Measurements from ENCODE around the gene PRPF40B. TPM values are rescaled to one million over a fixed set of nuclear protein-coding genes. Genes with fewer than 3 reads are reported as not detected.
"Not testable (repeated sequence)": the region's sequence is repeated elsewhere in the genome, so short reads cannot be mapped to it uniquely, and the experiment has no call there.

PRPF40B gene
- total RNA-seq, 2 experiments from 2014 or later = 9.3 to 11.4 TPM

DNA sequence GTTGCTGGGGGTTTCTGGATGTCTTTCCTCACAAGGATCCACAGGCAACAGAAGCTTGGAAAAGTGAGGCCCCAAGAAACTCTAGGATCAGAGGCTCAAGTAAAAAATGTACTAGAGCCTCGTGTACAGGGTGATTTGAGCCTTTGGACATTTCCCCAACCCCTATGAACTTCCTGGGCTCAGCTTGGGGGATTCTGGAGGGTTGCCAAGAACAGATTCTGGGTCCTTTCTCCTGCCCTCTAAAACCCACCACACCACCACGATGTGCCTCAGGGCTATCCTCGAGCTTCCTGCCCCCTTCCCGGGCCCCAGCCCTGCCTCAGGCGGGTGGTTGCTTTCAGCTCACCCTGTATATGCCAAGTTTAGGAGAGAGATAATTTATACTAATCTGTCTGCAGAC is 18.5 kb upstream of the PRPF40B start:
- ChIA-PET POLR2A (no interaction called here), CTCF (interaction anchor here (0.7 kb wide), 1 partner anchor 24 kb away, joined by 3 read pairs; no protein-coding TSS in a partner anchor)

DNA sequence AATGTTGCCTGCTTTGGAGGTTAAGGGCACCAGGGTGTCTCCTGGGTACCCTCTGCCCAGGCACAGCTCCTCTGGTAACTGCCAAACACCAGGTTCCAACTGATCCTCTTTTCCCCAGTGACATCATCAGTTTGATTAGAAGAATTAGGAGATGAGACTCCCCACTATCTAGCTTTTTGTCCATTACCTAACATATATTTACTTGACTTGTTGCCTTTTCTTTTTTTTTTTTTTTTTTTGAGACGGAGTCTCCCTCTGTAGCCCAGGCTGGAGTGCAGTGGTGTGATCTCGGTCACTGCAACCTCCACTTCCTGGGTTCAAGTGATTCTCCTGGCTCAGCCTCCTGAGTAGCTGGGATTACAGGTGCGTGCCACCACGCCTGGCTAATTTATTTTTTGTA is 17.8 kb upstream of the PRPF40B start, which contains the start of gene FAM186B:
Gene FAM186B (minus strand): TSS at position 101 of the 400 bp plus-strand sequence. CDS start 162 bp downstream, outside the sequence.
- POLR2A ChIA-PET = not testable (repeated sequence)
- CTCF ChIA-PET = interaction anchor here (0.7 kb wide), 1 partner anchor 23 kb away, joined by 3 read pairs; no protein-coding TSS in a partner anchor

DNA sequence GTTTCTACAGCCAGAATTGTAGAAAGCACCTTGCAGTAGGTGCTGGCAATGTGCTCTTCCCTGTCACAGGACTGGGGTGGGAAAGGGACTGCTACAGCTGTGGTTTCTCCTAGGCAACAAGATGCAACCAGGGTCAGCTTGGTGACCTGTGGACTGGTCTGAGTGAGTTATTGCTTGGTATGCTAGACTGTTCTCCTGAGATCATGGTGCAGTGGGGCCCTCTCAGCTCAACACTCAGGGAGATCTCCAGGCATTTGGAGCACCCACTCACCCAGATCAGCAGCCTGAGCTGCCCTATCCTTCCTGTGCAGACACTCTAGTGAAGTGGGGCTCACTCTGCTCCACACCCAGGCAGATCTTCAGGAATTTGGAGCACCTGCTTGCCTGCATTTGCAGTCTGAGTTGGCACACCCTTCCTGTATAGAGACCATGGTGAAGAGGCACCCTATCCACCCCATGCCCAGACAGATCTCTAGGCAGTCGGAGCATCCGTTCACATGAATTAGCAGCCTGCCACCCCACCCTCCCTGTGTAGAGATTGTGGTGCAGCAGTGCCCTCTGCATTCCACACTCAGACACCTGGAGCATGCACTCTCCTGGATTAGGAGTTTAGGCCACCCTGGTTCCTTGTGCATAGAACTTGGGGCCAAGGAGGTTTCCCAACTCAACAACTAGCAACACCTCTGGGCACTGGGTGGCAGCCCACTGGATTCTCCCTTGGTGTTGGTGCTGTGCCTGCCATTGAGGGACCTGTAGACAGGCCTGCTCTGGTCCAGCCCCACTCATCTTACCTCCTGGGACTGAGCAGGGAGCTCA is 14.1 kb upstream of the PRPF40B start:
- ChIA-PET POLR2A (no interaction called here), CTCF (interaction anchor here (0.6 to 0.8 kb wide), 2 partner anchors 236 to 503 kb away, joined by 3 to 4 read pairs; partner anchors contain the start of gene COX14)

- POLR2A ChIA-PET = no interaction called here
- CTCF ChIA-PET = interaction anchor here (0.6 kb wide), 2 partner anchors 237 to 360 kb away, joined by 3 to 4 read pairs; no protein-coding TSS in a partner anchor
These were observed 13.5 kb upstream of the PRPF40B start for GRCh38 chr12:49609875-49610154.

GRCh38 chr12:49610785-49611184 is 12.6 kb upstream of the PRPF40B start:
- CTCF ChIA-PET = not testable (repeated sequence)

GRCh38 chr12:49612210-49612609 is 11.2 kb upstream of the PRPF40B start:
- CTCF ChIA-PET = interaction anchor here (0.7 kb wide), 1 partner anchor 495 kb away, joined by 3 read pairs; no protein-coding TSS in a partner anchor
- POLR2A ChIA-PET = no interaction called here

More at GRCh38 chr12:49610785-49611184, 12.6 kb upstream of the PRPF40B start:
- POLR2A ChIA-PET = interaction anchor here (0.6 kb wide), 1 partner anchor 1080 kb away, joined by 4 read pairs; no protein-coding TSS in a partner anchor

- ChIA-PET POLR2A (no interaction called here), CTCF (interaction anchor here (0.7 kb wide), 1 partner anchor 1286 kb away, joined by 3 read pairs; no protein-coding TSS in a partner anchor)
These were observed 7.6 kb upstream of the PRPF40B start for GRCh38 chr12:49615725-49616124.

- ChIA-PET CTCF (interaction anchor here (1.6 kb wide), 1 partner anchor 15 kb away, joined by 4 read pairs; no protein-coding TSS in a partner anchor), POLR2A (no interaction called here)
These were observed 6.7 kb upstream of the PRPF40B start for GRCh38 chr12:49616533-49617219.

DNA sequence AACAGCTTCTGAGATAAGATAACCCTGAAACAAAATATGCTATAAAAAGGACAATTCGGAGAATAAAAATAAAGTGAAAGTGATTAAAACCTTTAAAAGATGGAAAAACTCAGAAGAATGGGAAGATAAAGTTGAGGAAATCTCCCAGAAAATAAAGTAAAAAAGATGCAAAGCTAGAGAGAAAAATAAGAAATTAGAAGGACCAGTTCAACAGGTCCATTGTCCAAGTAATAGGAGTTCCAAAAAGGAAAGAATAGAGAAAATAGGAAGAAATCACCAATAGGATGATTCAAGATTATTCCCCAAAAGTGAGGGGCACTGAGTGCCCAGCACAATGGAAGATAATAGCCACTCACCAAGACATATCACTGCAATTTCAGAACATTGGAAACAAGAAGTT is 4.8 kb upstream of the PRPF40B start:
- ChIA-PET CTCF (interaction anchor here (1.3 kb wide), 1 partner anchor 38 kb away, joined by 4 read pairs; no protein-coding TSS in a partner anchor), POLR2A (no interaction called here)

GRCh38 chr12:49619286-49619685 is 4.1 kb upstream of the PRPF40B start:
- POLR2A ChIA-PET = interaction anchor here (0.6 kb wide), 2 partner anchors 12 to 352 kb away, joined by 3 to 4 read pairs; no protein-coding TSS in a partner anchor
- CTCF ChIA-PET = interaction anchor here (1.3 kb wide), 1 partner anchor 38 kb away, joined by 4 read pairs; no protein-coding TSS in a partner anchor

DNA sequence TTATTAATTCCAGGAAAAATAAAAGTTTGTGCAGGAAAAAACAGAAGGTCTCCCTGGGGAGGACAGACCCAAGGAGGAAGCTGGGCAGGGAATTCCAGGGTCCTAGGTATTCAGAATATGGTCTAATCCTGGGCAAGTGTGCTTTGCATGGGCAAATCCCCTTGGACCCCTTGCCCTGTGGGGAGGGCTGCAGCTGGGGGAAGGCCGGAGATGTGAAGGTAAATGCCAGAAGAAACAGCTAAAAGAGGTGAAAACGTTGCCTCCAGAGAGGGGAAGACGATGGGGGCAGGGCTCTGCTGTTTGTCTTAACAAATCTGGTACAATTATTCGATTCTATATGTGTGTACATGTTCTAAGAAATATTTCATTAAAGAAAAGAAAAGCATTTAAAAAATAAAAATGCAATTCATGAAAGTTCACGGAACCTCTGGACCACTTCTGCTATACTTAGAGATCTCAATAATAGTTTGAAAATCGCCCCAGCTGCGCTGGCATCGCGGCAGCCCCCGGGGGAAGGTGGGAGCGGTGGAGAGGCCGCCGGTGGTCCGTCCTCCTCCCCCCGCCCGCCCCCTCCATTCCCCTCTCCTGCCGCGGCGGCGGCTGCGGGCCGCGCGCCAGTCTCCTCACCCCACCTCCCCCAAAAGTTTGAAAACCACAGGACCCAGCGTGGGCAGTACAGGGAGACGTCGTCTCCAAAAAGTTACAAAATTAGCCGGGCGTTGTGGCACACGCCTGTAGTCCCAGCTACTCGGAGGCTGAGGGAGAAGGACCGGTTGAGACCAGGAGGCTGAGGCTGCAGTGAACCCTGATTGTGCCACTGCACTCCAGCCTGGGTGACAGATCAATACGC is 1.5 kb upstream of the PRPF40B start:
- ChIA-PET POLR2A (interaction anchor here (1.1 kb wide), 1 partner anchor 41 kb away, joined by 5 read pairs; no protein-coding TSS in a partner anchor), CTCF (interaction anchor here (0.6 to 3.8 kb wide), 11 partner anchors 11 to 275 kb away, joined by 3 to 17 read pairs (median 3); no protein-coding TSS in a partner anchor)

DNA sequence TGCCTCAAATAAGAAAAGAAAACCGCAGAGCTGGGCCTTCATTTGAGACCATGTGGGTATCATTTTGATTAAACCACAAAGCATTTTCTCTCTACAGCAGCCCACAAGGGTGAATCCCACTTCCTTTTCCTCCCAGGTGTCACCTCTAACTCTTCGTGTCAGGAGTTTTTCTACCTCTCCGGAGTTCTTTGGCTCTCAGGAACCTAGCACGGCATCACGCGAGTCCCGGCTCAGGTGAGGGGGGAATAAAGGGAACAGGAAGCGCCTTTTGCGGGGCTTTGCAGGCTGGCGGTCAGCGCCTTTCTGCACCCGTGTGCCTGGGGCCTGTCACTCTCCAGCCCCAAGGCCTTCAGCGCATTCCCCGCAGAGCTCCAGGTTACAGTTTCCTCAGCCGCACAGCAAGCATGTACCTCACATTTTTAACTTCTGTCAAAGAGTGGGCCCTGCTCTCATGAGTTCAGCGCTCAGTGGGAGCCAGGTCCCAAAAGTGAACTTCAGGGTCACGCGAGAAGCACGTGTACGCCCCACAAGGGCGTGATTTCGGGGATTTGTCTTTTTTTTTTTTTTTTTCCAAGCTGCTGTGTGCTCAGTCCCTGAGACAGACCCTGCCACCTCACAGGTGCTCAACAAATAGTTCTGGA is 740 bp upstream of the PRPF40B start:
- ChIA-PET POLR2A (interaction anchor here (0.6 to 1.4 kb wide), 7 partner anchors 40 to 462 kb away, joined by 3 to 5 read pairs (median 4); no protein-coding TSS in a partner anchor), CTCF (interaction anchor here (0.6 to 3.8 kb wide), 18 partner anchors 10 to 275 kb away, joined by 3 to 17 read pairs (median 3); partner anchors contain the start of gene TMBIM6)

DNA sequence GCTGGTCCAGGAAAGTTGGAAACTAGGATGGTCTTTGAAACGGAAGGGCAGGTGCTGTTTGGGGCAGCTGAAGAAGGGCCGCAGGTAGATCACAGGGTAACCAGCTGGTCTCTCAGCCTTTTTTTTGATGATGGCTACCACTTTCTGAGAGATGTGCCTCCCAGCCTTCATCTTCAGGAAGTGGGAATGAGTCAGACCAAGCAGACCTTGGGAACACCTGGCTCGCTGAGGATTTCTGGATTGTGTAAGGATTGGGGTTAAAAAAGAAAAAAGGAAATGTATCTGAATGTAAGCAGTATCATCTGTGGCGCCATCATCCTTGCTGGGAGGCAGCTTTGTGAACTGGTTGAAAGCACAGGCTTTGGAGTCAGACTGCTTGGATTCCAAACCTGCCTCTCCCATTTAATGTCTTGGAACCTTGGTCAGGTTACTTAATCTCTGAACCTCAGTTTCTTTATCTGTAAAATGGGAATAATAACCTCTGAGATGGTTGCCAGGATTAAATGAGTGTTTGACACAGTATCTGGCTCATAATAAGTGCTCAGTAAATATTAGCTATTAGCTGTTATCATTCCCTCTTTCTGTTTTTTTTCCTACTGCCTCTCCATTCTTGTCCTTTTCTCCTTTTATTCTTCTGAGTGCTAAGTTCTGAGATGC is 1.7 kb downstream of the PRPF40B start:
- POLR2A ChIA-PET = interaction anchor here (1.1 kb wide), 1 partner anchor 116 kb away, joined by 7 read pairs; the partner anchor contains the start of gene TMBIM6
- CTCF ChIA-PET = interaction anchor here (0.7 to 1.6 kb wide), 4 partner anchors 13 to 582 kb away, joined by 3 to 5 read pairs (median 4); partner anchors contain the start of gene FMNL3

DNA sequence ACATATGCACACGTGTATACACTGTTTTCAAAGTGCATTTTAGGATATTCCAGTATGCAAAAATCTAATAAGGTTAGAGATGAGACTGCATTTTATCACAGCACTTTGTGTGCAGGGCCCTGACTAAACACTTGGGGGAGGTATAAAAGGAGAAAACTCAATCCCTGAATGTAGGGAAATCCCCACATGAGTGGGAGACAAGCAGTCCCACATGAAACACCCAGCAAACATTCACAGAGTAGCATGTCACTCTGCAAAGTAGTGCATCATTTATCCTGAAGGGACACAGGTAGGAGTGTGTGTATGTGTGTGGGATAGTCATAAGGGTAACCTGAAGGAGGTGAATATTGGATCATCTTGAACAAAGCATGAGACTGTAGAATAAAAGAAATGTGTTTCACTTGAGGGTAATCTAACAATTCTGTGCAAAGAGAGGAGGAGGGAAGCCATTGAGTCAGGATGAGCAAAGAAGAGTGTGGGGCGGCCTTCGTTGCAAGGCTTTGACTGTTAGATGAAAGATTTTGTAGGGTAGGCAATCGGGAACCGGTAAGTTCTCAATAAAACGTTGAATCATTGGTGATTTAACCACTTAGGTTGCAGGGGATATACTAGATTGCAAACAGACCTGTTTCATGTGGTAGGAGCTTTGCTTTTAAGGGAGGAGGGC is 2.9 kb downstream of the PRPF40B start:
- POLR2A ChIA-PET = no interaction called here
- CTCF ChIA-PET = interaction anchor here (0.8 to 1.6 kb wide), 3 partner anchors 12 to 81 kb away, joined by 3 to 5 read pairs (median 3); partner anchors contain the start of gene FMNL3

- ChIA-PET CTCF (interaction anchor here (0.8 to 1.6 kb wide), 2 partner anchors 10 to 36 kb away, joined by 3 to 6 read pairs; no protein-coding TSS in a partner anchor), POLR2A (no interaction called here)
These were observed 3.5 kb downstream of the PRPF40B start for GRCh38 chr12:49626836-49627235.

- ChIA-PET CTCF (interaction anchor here (0.7 to 1.6 kb wide), 3 partner anchors 9 to 87 kb away, joined by 3 to 6 read pairs (median 4); no protein-coding TSS in a partner anchor), POLR2A (interaction anchor here (0.6 kb wide), 1 partner anchor 457 kb away, joined by 3 read pairs; no protein-coding TSS in a partner anchor)
These were observed 4.5 kb downstream of the PRPF40B start for GRCh38 chr12:49627752-49628360.
